HL-60 (cell line): ENCODE results near the gene GREB1.

Experiments
- DNase-seq, 2 experiments: peaks; one replicate each; pipeline ENCODE4 v3.0.0-alpha.2; 2010 to 2020; ENCODE audit warnings: low read depth in 1 of 2, low spot score in 1 of 2
- H3K27ac ChIP-seq: fragments of 250-450 bp; sonication (Bioruptor Pico); replicated peaks from 2 replicates; pipeline ENCODE4 v1.5.1; 2020; ENCODE audit warnings: mild to moderate bottlenecking, moderate library complexity
- H3K27me3 ChIP-seq: fragments of 250-450 bp; sonication (Bioruptor Pico); 2 replicates; pipeline ENCODE4 v1.5.1; 2021; ENCODE audit warnings: mild to moderate bottlenecking, moderate library complexity; ENCODE audit not compliant: insufficient read depth, poor library complexity, severe bottlenecking
- H3K4me3 ChIP-seq: replicated peaks from 2 replicates; pipeline ENCODE4 v1.5.1; 2011; ENCODE audit warnings: mild to moderate bottlenecking, control low read depth, low read length; ENCODE audit not compliant: insufficient read depth
- GABPA ChIP-seq: IDR thresholded peaks from 2 replicates; pipeline ENCODE4 v1.6.1; 2012; ENCODE audit warnings: low read depth
- POLR2AphosphoS5 ChIP-seq: IDR thresholded peaks from 2 replicates; pipeline ENCODE4 v1.6.1; 2012; ENCODE audit warnings: low read depth
- SPI1 ChIP-seq: IDR thresholded peaks from 2 replicates; pipeline ENCODE4 v1.6.1; 2012; ENCODE audit warnings: low read depth, mild to moderate bottlenecking, borderline replicate concordance
- TF ChIP-seq, protein P1 (sequence below): IDR thresholded peaks from one replicate; pipeline ENCODE4 v1.5.1; 2011; ENCODE audit warnings: low read length, control low read depth, inconsistent platforms; ENCODE audit not compliant: insufficient read depth
- TF ChIP-seq, protein P2 (sequence below): IDR thresholded peaks from 2 replicates; pipeline ENCODE4 v1.6.1; 2012; ENCODE audit warnings: low read depth; ENCODE audit not compliant: insufficient replicate concordance

The GREB1 gene

DNA sequence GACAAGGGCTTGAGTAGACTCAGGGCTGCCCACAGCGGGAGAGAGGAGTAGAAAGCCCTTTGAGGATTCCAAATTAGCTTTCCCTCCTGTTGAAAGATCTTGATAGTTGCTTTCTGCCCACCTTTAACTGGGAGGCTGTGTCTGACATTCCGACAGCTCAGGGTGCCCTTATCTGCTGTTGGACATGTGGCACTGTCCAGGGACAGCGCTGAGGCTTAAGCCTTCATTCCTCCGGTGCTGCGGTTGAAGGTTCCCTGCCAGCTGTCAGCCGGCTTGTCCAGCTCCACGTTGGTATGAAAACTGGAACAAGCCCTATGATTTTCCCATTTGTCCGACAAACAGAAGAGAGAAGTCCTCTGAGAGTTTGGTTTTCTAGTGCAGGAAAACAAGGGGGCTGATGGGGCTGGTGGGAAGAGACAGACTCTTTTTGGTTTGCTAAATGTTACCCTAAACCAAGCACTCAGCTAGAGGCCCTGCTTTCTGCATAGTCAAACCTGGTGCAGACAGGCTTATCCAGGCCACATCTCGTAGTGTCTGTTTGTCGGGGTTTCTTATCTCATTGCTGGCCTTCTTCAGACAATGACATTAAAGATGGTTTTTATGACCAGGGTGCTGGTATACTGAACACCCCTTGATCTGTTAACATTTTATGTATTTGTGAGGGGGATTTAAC lies 24.5 kb downstream of the GREB1 start:
- peaks cover 15% of the 10 kb centered on the region for H3K27me3 ChIP-seq
- DNase-seq: no peak
- TF ChIP-seq GABPA (no peak), SPI1 (no peak), POLR2AphosphoS5 (no peak)
- TF ChIP-seq, protein P1, sequence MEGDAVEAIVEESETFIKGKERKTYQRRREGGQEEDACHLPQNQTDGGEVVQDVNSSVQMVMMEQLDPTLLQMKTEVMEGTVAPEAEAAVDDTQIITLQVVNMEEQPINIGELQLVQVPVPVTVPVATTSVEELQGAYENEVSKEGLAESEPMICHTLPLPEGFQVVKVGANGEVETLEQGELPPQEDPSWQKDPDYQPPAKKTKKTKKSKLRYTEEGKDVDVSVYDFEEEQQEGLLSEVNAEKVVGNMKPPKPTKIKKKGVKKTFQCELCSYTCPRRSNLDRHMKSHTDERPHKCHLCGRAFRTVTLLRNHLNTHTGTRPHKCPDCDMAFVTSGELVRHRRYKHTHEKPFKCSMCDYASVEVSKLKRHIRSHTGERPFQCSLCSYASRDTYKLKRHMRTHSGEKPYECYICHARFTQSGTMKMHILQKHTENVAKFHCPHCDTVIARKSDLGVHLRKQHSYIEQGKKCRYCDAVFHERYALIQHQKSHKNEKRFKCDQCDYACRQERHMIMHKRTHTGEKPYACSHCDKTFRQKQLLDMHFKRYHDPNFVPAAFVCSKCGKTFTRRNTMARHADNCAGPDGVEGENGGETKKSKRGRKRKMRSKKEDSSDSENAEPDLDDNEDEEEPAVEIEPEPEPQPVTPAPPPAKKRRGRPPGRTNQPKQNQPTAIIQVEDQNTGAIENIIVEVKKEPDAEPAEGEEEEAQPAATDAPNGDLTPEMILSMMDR: no peak
- TF ChIP-seq, protein P2, sequence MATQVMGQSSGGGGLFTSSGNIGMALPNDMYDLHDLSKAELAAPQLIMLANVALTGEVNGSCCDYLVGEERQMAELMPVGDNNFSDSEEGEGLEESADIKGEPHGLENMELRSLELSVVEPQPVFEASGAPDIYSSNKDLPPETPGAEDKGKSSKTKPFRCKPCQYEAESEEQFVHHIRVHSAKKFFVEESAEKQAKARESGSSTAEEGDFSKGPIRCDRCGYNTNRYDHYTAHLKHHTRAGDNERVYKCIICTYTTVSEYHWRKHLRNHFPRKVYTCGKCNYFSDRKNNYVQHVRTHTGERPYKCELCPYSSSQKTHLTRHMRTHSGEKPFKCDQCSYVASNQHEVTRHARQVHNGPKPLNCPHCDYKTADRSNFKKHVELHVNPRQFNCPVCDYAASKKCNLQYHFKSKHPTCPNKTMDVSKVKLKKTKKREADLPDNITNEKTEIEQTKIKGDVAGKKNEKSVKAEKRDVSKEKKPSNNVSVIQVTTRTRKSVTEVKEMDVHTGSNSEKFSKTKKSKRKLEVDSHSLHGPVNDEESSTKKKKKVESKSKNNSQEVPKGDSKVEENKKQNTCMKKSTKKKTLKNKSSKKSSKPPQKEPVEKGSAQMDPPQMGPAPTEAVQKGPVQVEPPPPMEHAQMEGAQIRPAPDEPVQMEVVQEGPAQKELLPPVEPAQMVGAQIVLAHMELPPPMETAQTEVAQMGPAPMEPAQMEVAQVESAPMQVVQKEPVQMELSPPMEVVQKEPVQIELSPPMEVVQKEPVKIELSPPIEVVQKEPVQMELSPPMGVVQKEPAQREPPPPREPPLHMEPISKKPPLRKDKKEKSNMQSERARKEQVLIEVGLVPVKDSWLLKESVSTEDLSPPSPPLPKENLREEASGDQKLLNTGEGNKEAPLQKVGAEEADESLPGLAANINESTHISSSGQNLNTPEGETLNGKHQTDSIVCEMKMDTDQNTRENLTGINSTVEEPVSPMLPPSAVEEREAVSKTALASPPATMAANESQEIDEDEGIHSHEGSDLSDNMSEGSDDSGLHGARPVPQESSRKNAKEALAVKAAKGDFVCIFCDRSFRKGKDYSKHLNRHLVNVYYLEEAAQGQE: no peak
- H3K27ac ChIP-seq: no peak overlapping the region
- H3K4me3 ChIP-seq: no peak overlapping the region

DNA sequence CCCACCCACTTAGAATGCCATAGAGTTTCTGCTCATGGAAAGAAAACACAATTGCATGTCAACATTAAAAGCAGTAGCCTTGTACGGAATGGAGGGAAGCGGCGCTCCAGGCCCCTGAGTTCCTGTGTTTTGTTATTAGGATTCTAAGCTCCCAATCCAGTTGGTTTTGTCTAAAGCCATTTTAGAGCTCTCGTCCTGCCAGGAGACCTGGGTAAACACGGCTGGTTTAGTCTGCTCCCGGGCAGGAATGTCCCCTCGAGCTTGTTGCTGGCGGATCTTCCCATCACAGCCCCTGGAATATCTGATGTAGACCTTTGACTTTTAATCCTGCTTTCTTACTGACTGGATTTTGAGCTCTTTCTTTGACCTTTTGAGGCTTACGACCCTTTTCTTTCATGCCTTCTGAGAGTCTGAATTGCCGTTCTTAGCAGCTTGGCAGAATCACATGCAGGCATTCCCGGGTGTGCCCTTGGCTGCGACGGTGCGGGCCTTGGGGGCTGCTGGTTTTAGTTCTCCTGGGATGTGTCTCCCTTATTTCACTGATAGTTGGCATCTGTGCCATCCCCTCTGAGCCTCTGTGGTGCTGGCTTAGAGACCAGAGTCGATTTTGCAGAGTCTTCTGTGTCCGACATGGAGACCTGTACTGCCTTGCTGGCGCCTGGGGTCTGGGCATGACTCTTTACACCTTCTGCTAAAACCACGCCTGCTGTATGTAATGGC lies 25.4 kb downstream of the GREB1 start:
- H3K27ac ChIP-seq: no peak overlapping the region
- H3K27me3 ChIP-seq: peaks cover 15% of the 10 kb centered on the region
- no peak for TF ChIP-seq GABPA
- TF ChIP-seq, protein P2: no peak
- TF ChIP-seq SPI1: no peak
- no peak for TF ChIP-seq POLR2AphosphoS5
- TF ChIP-seq, protein P1: no peak
- DNase-seq: no peak
- H3K4me3 ChIP-seq: no peak overlapping the region

DNA sequence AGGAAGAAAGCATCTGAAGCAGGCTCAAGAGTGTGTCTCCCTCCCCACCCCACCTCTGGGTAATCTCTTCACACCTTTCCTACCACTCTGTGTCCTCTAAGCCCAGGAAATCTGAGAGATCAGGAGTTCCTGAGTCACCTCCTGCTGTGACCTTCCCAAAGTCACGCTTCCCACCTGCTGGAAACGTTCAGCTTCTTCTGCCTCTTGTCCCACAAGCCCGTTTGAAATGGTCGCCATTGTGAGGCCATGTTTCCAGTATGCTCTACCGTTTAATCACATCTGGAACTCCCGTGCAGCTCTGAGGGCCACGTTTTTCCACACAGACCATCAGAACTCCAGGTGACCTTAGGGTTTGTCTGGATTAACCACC lies 25.9 kb downstream of the GREB1 start:
- H3K4me3 ChIP-seq: no peak overlapping the region
- no peak for TF ChIP-seq SPI1
- TF ChIP-seq, protein P2: no peak
- TF ChIP-seq, protein P1: no peak
- no peak for TF ChIP-seq POLR2AphosphoS5
- TF ChIP-seq GABPA: no peak
- DNase-seq: no peak
- no peak overlapping the region for H3K27ac ChIP-seq
- peaks cover 15% of the 10 kb centered on the region for H3K27me3 ChIP-seq
